ENCODE measurements around the gene PIP4K2A.

DNA sequence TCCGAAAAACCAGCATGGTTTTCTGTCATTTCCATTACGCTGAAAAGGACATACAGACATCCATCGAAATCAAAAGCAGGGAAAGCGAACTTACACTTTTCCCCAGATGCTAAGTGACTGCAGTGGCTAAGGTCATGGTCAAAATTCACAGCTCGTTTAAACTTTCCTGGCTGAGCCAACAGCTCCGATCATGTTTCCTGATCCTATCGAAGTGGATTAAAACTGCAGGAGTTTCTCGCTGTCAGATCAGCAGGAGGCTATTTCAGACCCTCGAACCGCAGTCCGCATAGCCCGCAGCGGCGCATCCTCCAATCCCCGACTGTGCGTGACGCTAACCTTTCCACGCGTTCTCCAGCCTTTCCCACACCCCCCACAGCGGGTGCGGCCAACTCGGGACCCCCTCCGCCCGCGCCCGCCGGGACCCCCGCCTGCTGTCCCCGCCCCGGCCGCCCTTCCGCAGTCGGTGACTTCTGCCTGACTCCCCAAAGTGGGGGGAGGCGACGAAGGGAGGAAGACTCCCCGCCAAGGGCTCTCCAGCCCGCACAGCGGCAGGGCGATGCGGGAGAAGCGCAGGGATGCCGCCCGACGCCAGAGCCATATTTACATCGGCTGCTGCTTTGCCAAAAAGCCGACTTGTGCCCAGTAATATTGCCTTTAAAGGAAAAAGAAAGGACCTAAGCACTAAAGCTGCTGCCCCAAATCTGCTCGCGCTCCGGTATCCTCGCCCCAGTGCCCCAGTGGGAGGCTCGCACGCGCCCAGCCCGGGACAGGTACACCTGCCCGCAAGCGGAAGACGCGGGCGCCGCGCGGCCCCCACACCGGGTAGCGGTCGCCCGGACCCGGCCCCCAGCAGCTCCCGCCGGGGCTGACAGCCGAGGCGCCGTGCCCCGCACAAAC lies 1.2 kb downstream of the PIP4K2A start:
- TF ChIP-seq, protein P1, sequence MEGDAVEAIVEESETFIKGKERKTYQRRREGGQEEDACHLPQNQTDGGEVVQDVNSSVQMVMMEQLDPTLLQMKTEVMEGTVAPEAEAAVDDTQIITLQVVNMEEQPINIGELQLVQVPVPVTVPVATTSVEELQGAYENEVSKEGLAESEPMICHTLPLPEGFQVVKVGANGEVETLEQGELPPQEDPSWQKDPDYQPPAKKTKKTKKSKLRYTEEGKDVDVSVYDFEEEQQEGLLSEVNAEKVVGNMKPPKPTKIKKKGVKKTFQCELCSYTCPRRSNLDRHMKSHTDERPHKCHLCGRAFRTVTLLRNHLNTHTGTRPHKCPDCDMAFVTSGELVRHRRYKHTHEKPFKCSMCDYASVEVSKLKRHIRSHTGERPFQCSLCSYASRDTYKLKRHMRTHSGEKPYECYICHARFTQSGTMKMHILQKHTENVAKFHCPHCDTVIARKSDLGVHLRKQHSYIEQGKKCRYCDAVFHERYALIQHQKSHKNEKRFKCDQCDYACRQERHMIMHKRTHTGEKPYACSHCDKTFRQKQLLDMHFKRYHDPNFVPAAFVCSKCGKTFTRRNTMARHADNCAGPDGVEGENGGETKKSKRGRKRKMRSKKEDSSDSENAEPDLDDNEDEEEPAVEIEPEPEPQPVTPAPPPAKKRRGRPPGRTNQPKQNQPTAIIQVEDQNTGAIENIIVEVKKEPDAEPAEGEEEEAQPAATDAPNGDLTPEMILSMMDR (conservative IDR thresholded peaks at IDR 0.05), result no peak
- TF ChIP-seq EZH2 (IDR thresholded peaks at IDR 0.05; ENCODE audit: low read depth), result no peak
